Urinary bladder (tissue), 4 donors: ENCODE measurements around the gene PODN. TPM values are rescaled to one million over a fixed set of nuclear protein-coding genes. Genes with fewer than 3 reads are reported as not detected.

ENCODE experiments used
- DNase-seq: peaks from one replicate; pipeline ENCODE4 v3.0.0-alpha.2; 2015; ENCODE audit errors: extremely low spot score
- H3K27ac ChIP-seq: one replicate; pipeline ENCODE4 v1.5.1; 2013; ENCODE audit warnings: low read depth, mild to moderate bottlenecking, moderate library complexity
- H3K36me3 ChIP-seq: one replicate; pipeline ENCODE4 v1.6.1; 2013; ENCODE audit warnings: mild to moderate bottlenecking, moderate library complexity; ENCODE audit not compliant: insufficient read depth
- H3K4me1 ChIP-seq: one replicate; pipeline ENCODE4 v1.6.1; 2013; ENCODE audit warnings: mild to moderate bottlenecking, moderate library complexity; ENCODE audit not compliant: insufficient read depth
- H3K4me3 ChIP-seq: one replicate; pipeline ENCODE4 v1.5.1; 2013; ENCODE audit warnings: low read depth, low read length
- WGBS: extraction: QIAGEN DNeasy Blood & Tissue Kit; methylation state at CpG from one replicate; pipeline ENCODE4 v1.1.7; 2013; 5-methylcytosine and 5-hydroxymethylcytosine counted together
- polyA plus RNA-seq: library from polyadenylated mRNA; stranded (reverse); fragments of 200-250 nt; gene quantifications from one replicate; pipeline ENCODE4 v1.2.3, GENCODE V29; 2013
- total RNA-seq: library from RNA; depleted of rRNA; stranded (reverse); fragments of >200 nt; gene quantifications from one replicate; pipeline ENCODE4 v1.2.3, GENCODE V29; 2014
- donor health status: healthy with polysubstance abuse.
- donor health status: healthy.

PODN gene
- total and polyA plus RNA-seq, 2 donors = 17.1 to 224 TPM

DNA sequence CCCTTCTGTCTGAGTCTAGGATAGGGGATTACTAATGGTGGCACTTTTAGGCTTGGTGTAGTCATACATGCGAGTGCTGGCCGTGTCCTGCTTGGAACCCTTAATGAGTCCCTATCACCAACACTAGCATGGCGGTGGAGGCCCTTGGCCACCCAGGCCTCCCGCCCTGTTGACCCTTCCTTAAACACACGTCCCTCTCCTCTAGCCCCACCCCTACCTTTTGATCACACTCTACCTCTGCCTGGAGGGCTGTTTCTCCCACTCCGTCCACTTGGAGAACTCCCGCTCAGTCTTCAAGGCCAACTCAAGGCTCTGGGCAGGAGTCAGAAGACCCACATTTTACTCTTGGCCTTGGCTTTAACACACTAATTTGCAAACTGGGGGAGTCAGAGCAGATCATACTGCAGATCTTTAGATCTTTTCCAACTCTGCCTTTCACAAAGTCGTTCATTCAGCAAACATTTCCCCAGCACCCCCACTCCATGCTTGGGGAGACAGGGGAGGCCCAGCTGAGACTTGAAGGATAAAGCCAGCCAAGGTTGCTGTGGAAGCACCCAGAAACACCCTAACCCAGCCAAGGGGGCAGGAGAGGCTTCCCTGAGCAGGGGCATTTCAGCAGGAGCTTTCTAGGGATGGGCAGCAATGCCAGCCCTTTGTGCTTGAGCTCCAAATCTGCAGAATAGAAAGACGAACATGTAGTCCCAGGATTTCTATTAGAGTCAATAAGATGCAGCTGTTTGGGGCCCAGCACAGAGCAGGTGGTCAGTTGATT lies 1.9 kb downstream of the PODN start:
- H3K27ac ChIP-seq = no peak overlapping the region

DNA sequence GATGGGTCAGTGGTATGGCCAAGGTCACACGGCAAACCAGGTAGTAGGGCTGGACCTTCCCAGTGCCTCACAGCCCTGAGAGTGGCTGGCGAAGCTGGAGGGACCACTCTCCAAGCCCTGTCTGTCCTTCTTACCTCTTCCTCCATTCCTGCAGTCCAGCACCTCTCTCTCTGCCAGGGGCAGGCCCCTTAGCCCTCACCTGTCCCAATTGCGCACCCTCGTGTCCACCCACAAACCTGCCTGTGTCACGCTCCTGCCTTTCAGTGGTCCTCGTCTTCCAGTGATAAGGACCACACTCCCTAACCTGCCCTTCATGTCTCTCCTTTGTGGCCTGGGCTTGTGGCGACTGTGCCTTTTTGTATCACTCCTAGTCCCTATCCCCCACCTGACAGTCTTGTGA lies 3.4 kb downstream of the PODN start:
- no peaks in the 10 kb centered on the region for H3K36me3 ChIP-seq
- no peak overlapping the region for H3K4me3 ChIP-seq
- DNase-seq = no peak
- H3K27ac ChIP-seq = no peak overlapping the region
- WGBS = 95% methylated on average over 7 of the region's 7 CpGs
- no peaks in the 10 kb centered on the region for H3K4me1 ChIP-seq

More for the DNA sequence above, 1.9 kb downstream of the PODN start:
- DNase-seq = no peak
- Histone ChIP-seq H3K36me3 (no peaks in the 10 kb centered on the region), H3K4me3 (no peak overlapping the region), H3K4me1 (no peaks in the 10 kb centered on the region)
- 93% methylated on average over 9 of the region's 9 CpGs for WGBS

DNA sequence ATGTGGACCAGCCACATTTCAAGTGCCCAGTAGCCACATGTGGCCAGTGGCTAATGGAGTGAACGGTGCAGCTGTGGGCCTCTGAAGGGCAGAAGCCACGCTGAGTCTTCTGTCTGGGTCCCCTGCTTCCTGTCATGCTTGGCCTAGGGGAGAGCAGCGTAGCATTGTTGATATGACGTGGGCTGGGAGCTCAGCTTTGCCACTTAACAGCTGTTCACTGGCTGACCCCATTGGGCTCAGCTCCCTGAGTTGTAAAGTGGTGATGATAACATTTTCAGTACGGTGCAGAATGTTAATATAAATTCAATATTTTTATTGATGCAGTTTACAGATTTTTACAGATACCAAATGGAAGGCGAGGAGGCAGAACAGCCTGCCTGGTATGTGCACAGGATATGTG lies 4.5 kb downstream of the PODN start:
- Histone ChIP-seq H3K4me1 (no peaks in the 10 kb centered on the region), H3K36me3 (peaks cover 2% of the 10 kb centered on the region), H3K4me3 (no peak overlapping the region), H3K27ac (no peak overlapping the region)
- 37% methylated on average over 6 of the region's 6 CpGs for WGBS
- no peak for DNase-seq

DNA sequence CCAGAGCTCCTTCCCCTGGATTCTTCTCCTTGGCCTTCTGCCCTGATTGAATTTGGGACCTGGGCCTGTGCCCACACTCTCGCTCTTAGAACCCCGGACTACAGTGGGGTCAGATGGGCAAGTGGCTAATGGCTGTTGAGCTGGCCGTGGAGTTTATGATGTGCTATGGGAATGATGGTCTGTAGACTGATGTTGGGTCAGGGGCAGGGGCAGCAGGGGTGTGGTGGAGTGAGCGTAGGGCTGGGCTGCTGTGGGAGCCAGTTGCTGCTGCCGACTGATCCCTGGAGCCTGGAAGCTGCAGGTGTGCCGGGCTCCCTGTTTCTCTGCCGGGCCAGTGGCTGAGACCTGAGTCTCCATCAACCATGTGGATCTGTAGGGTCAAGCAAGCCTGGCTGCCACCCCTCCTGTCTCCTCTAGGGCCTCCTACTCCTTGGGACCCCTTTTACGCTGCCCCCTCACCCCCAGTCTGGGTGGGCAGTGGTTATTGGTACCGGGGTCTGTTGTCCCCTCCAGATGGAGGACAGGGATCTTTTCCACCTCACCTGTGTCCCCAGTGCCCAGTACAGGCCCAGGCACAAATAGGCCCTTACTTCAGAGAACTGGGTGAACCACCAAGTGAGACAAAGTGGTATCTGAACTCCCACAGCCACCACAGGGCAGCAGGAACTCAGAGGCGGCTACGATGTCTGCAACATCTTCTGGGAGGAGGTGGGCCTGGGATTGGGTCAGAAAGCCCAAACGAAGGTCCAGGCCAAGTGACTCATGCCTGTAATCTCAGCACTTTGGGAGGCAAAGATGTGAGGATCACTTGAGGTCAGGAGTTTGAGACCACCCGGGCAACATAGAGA lies 5.1 kb downstream of the PODN start:
- DNase-seq = no peak
- Histone ChIP-seq H3K4me1 (no peaks in the 10 kb centered on the region), H3K36me3 (peaks cover 2% of the 10 kb centered on the region), H3K4me3 (no peak overlapping the region), H3K27ac (no peak overlapping the region)
- WGBS = 64% methylated on average over 13 of the region's 13 CpGs

GRCh38 chr1:53067886-53068285 lies 5.9 kb downstream of the PODN start:
- 89% methylated on average over 2 of the region's 2 CpGs for WGBS
- Histone ChIP-seq H3K4me1 (no peaks in the 10 kb centered on the region), H3K27ac (no peak overlapping the region), H3K36me3 (peaks cover 2% of the 10 kb centered on the region), H3K4me3 (no peak overlapping the region)
- no peak for DNase-seq

DNA sequence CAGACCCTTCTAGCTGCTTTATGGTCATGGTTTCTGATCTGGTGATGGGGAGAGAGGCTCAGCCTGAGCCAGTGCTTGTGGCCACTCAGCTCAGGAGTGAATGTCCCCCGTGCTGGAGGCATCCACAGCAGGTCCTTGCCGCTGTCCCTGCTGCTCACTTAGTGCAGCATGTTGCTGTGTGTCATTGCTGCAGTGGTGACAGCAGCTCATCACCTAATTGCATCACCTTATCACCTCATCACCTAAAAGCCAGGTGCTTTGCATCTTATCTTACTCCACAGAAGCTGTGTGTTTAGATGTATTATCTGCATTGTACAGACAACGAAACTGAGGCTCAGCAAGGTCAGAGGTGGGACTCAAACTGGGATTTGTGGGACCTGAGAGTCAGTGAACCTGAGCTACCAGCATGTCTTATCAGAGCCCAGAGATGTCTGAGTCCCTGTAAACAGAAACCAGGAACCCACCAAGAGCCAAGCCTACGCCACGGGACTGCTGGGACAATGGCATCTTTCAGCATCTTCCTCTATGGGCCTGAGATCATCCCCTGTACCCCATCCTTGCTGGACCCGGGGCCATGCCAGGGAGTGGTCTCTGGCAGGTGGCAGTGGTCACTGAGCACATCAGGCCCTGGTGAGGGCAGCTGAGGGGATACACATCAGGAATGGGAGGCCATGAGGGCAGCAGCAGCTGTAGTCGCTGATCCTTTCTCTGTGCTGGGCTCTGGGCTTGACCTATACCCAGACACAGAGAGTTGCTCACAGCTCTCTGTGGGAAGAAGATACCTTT lies 6.5 kb downstream of the PODN start:
- no peak overlapping the region for H3K27ac ChIP-seq
- no peak for DNase-seq
- H3K36me3 ChIP-seq = peaks cover 2% of the 10 kb centered on the region
- H3K4me1 ChIP-seq = no peaks in the 10 kb centered on the region
- WGBS = 94% methylated on average over 7 of the region's 7 CpGs
- H3K4me3 ChIP-seq = no peak overlapping the region

GRCh38 chr1:53069265-53069662 lies 7.3 kb downstream of the PODN start:
- Histone ChIP-seq H3K4me3 (no peak overlapping the region), H3K27ac (no peak overlapping the region), H3K4me1 (no peaks in the 10 kb centered on the region), H3K36me3 (peaks cover 2% of the 10 kb centered on the region)
- WGBS = 94% methylated on average over 7 of the region's 7 CpGs
- DNase-seq = no peak

DNA sequence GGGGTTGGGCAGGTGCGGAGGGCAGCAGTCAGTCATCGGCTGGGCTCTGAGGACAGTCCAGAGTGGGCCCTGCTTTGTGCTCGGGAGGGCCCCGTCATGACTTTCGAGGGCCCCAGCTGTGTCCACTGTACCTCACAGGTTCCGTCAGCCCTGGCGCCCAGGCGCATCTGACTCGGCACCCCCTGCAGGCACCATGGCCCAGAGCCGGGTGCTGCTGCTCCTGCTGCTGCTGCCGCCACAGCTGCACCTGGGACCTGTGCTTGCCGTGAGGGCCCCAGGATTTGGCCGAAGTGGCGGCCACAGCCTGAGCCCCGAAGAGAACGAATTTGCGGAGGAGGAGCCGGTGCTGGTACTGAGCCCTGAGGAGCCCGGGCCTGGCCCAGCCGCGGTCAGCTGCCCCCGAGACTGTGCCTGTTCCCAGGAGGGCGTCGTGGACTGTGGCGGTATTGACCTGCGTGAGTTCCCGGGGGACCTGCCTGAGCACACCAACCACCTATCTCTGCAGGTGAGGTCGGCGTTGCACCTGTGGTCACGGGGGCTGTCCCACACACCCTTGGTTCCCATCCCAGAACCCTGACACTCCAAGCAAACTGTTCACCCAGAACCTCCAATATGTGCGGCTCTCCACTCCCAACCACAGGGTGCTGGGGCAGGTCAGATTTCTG lies 7.8 kb downstream of the PODN start:
- WGBS = 94% methylated on average over 31 of the region's 31 CpGs
- DNase-seq = no peak
- H3K4me3 ChIP-seq = no peak overlapping the region
- no peaks in the 10 kb centered on the region for H3K4me1 ChIP-seq
- no peak overlapping the region for H3K27ac ChIP-seq
- H3K36me3 ChIP-seq = peaks cover 2% of the 10 kb centered on the region

DNA sequence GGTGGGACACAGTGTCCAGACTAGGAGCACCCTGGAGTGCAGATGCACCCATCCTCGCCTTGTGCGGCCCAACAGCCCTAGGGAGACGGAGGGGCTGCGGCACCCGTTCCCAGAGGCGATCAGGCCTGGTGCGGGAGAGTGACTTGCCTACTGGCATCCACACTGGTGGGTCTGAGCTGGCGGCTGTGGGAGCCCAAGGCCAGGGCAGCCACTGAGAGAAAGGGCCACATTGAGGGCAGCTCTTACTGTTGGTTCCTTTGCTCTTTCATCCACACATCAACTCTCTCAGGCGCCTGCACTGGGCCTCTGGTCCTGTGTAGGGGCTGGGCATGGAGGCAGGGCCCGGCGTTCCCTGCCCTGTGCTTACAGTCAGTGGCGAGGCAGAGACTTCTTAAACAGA lies 8.6 kb downstream of the PODN start:
- Histone ChIP-seq H3K4me3 (no peak overlapping the region), H3K36me3 (peaks cover 2% of the 10 kb centered on the region), H3K27ac (no peak overlapping the region), H3K4me1 (no peaks in the 10 kb centered on the region)
- DNase-seq = no peak
- WGBS = 98% methylated on average over 12 of the region's 12 CpGs

DNA sequence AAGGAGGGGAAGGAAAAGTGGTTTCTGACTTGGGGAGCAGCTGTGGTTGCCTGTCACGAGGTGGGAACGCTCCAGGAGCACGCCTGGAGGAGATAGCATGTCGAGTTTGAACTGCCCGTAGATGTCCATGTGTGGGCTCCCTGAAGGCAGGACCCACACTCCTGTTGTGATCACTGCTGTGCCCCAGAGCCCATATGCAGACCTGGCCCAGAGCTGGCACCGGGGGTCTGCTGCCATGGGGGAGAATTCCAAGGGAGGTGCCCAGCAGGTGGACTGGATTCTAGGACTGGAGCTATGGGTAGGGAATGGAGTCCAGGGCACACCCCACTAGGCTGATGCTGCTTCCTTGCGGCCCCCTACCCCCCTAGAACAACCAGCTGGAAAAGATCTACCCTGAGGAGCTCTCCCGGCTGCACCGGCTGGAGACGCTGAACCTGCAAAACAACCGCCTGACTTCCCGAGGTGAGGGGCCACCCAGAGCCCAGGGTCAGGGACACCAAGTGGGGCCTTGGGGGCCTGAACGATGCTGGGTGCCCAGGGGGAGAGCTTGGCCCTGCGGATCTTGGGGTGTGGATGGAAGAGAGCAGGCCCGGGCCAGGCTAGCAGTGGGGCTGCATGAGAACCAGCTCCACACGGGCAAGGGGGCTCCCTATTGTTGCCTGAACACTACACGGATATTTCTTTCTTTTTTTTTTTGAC lies 9.3 kb downstream of the PODN start:
- no peaks in the 10 kb centered on the region for H3K4me1 ChIP-seq
- peaks cover 2% of the 10 kb centered on the region for H3K36me3 ChIP-seq
- DNase-seq = no peak
- no peak overlapping the region for H3K4me3 ChIP-seq
- 88% methylated on average over 17 of the region's 17 CpGs for WGBS
- H3K27ac ChIP-seq = no peak overlapping the region

DNA sequence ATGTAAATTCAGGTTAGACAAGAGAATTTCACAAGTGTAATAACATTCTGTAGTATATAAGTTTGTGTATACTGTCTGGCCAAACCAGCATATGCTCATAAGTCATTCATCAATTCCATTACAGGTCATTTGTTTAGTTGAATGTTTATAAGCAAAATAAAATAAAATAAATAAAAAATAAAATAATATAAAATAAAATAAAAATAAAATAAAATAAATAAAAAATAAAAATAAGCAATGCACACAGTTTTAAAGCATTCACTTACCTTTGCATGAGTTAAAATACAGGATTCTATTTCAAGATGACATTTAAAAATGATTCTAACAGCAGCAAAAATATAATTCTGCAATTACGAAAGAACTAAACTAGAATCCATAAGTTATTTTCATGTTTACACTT lies 9.9 kb downstream of the PODN start:
- WGBS = 98% methylated on average over 1 of the region's 1 CpG
- Histone ChIP-seq H3K36me3 (peaks cover 2% of the 10 kb centered on the region), H3K4me1 (no peaks in the 10 kb centered on the region), H3K27ac (no peak overlapping the region), H3K4me3 (no peak overlapping the region)
- no peak for DNase-seq

DNA sequence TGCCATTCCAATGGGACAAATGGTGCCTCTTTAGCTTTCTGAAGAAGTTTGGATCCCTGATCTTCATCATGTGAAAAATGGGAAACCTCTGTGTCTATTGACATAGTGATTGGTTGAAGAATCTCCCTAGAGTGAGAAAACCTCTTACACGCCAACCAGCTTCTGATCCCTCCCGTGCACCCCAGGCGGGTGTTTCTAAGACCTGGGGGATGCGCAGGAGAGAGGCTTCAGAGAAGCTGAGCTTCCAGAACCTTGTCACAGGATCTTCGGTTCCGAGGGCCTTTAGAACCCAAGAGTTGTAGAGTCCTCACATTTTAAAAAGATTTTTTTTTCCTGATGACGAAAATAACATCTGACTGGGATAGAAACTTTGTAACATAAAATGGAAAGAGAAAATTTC lies 11.3 kb downstream of the PODN start:
- H3K36me3 ChIP-seq = peaks cover 2% of the 10 kb centered on the region
- no peaks in the 10 kb centered on the region for H3K4me1 ChIP-seq
- WGBS = 93% methylated on average over 7 of the region's 7 CpGs
- no peak overlapping the region for H3K4me3 ChIP-seq
- H3K27ac ChIP-seq = no peak overlapping the region
- DNase-seq = no peak

GRCh38 chr1:53073868-53074311 lies 11.9 kb downstream of the PODN start:
- DNase-seq = no peak
- Histone ChIP-seq H3K36me3 (peaks cover 2% of the 10 kb centered on the region), H3K4me3 (no peak overlapping the region), H3K4me1 (no peaks in the 10 kb centered on the region), H3K27ac (no peak overlapping the region)
- 62% methylated on average over 10 of the region's 10 CpGs for WGBS
